Esophagus muscularis mucosa (tissue), 3 donors: ENCODE data around the gene SMARCA5.

Experiments used
- POLR2A ChIP-seq: fragments of 450-650 bp; IDR thresholded peaks from one replicate; pipeline ENCODE4 v1.6.1; 2017; ENCODE audit warnings: antibody characterized with exemption, moderate library complexity, mild to moderate bottlenecking, low read depth
- POLR2AphosphoS5 ChIP-seq, 2 donors: sonication (generic); formaldehyde crosslinking; IDR thresholded peaks; one replicate each; pipeline ENCODE4 v1.6.1; 2017; ENCODE audit warnings: antibody characterized with exemption in 2 of 2
- TF ChIP-seq, protein P1 (sequence below), 3 experiments: fragments of 200-600 bp in 2 of 3; fragments of 450-650 bp in 1 of 3; sonication (generic) in 2 of 3; IDR thresholded peaks; one replicate each; pipeline ENCODE4 v1.5.1; 2017 to 2019; ENCODE audit warnings: antibody characterized with exemption in 3 of 3, mild to moderate bottlenecking in 2 of 3, moderate library complexity in 1 of 3

DNA sequence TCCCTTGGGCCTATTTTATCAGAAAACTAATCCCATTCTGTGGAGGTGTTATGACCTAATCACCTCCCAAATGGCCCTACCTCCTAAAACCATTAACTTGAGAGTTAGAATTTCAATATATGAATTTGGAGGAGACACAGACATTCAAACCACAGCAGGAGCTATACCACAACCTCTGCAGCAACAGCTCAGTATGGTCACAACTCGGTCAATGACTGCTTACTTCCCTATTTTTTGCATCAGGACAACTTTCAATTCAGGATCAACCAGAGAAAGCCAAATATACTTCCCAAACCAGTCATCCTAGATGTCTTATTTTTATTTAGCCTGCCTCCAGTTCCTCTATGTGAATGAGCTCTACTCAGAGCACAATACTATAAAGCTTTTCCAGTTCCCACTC, 11.3 kb upstream of the SMARCA5 start:
- TF ChIP-seq, protein P1, sequence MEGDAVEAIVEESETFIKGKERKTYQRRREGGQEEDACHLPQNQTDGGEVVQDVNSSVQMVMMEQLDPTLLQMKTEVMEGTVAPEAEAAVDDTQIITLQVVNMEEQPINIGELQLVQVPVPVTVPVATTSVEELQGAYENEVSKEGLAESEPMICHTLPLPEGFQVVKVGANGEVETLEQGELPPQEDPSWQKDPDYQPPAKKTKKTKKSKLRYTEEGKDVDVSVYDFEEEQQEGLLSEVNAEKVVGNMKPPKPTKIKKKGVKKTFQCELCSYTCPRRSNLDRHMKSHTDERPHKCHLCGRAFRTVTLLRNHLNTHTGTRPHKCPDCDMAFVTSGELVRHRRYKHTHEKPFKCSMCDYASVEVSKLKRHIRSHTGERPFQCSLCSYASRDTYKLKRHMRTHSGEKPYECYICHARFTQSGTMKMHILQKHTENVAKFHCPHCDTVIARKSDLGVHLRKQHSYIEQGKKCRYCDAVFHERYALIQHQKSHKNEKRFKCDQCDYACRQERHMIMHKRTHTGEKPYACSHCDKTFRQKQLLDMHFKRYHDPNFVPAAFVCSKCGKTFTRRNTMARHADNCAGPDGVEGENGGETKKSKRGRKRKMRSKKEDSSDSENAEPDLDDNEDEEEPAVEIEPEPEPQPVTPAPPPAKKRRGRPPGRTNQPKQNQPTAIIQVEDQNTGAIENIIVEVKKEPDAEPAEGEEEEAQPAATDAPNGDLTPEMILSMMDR (IDR thresholded peaks at IDR 0.05): no peak
- TF ChIP-seq POLR2A (no peak), POLR2AphosphoS5 (IDR thresholded peaks at IDR 0.05) (no peak)
